Stomach smooth muscle (tissue), 2 donors: ENCODE results near the gene IGLL5.
"Not testable (repeated sequence)": the region's sequence is repeated elsewhere in the genome, so short reads cannot be mapped to it uniquely, and the experiment has no call there.

Experiments used
- H3K27ac ChIP-seq: one replicate; pipeline ENCODE4 v1.7.0; 2013; ENCODE audit warnings: mild to moderate bottlenecking, low read length, inconsistent platforms
- H3K27me3 ChIP-seq, 2 donors: one replicate each; pipeline ENCODE4 v1.7.0; 2013; ENCODE audit warnings: low read length in 2 of 2; ENCODE audit not compliant: insufficient read depth in 2 of 2, control insufficient read depth in 1 of 2
- H3K36me3 ChIP-seq, 2 donors: one replicate each; pipeline ENCODE4 v1.7.0; 2013; ENCODE audit warnings: low read length in 2 of 2; ENCODE audit not compliant: control insufficient read depth in 2 of 2, insufficient read depth in 2 of 2
- H3K4me1 ChIP-seq: one replicate; pipeline ENCODE4 v1.7.0; 2013; ENCODE audit warnings: low read length; ENCODE audit not compliant: control insufficient read depth, insufficient read depth
- H3K4me3 ChIP-seq, 2 donors: one replicate each; pipeline ENCODE4 v1.7.0; 2013; ENCODE audit warnings: low read length in 2 of 2
- H3K9ac ChIP-seq, 2 donors: one replicate each; pipeline ENCODE4 v1.7.0; 2013; ENCODE audit warnings: low read length in 2 of 2, mild to moderate bottlenecking in 1 of 2
- H3K9me3 ChIP-seq, 2 donors: one replicate each; pipeline ENCODE4 v1.7.0; 2013; ENCODE audit warnings: low read length in 2 of 2; ENCODE audit not compliant: control insufficient read depth in 2 of 2
- donor health status: healthy.
- donor health status: Pancreatic carcinoma.

The IGLL5 gene

GRCh38 chr22:22906391-22906790 lies 18.8 kb downstream of the IGLL5 start:
- not testable (repeated sequence) for H3K4me1 ChIP-seq

GRCh38 chr22:22906907-22907550 lies 19.4 kb downstream of the IGLL5 start:
- Histone ChIP-seq H3K4me3 (no peak overlapping the region), H3K9ac (no peak overlapping the region), H3K36me3 (no peaks in the 10 kb centered on the region), H3K4me1 (peaks cover 3% of the 10 kb centered on the region), H3K27me3 (peaks cover 0 to 8% of the 10 kb centered on the region in 2 donors), H3K27ac (no peak overlapping the region), H3K9me3 (no peaks in the 10 kb centered on the region)

More at GRCh38 chr22:22906391-22906790, 18.8 kb downstream of the IGLL5 start:
- not testable (repeated sequence) for H3K9ac ChIP-seq, H3K9me3 ChIP-seq, H3K36me3 ChIP-seq, H3K27me3 ChIP-seq, H3K4me3 ChIP-seq, H3K27ac ChIP-seq

- peaks cover 0 to 8% of the 10 kb centered on the region in 2 donors for H3K27me3 ChIP-seq
Observed at GRCh38 chr22:22907551-22908494, 20.2 kb downstream of the IGLL5 start.

DNA sequence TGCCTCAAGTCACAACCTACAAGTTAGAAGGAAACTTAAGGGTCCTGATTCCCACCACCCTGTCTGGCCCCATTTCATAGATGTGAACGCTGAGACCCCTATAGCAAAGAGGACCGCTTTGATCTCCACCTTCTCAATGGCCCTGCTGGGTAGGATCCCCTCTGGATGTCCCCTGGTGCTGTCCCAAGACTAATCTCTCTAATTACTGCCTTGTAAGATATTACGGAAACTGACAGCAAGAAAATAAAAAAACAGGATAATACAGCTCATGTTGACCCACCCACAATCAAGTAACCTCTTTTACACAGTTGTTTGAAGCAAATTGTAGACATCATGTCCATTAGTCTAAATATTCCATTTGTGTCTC lies 20.9 kb downstream of the IGLL5 start:
- H3K9ac ChIP-seq, result no peak overlapping the region
- peaks cover 3% of the 10 kb centered on the region for H3K4me1 ChIP-seq
- no peaks in the 10 kb centered on the region for H3K36me3 ChIP-seq
- no peaks in the 10 kb centered on the region for H3K9me3 ChIP-seq
- H3K4me3 ChIP-seq, result no peak overlapping the region
- H3K27me3 ChIP-seq, result peaks cover 0 to 8% of the 10 kb centered on the region in 2 donors
- no peak overlapping the region for H3K27ac ChIP-seq

More at GRCh38 chr22:22907551-22908494, 20.2 kb downstream of the IGLL5 start:
- Histone ChIP-seq H3K36me3 (no peaks in the 10 kb centered on the region), H3K27ac (no peak overlapping the region), H3K9me3 (no peaks in the 10 kb centered on the region), H3K9ac (no peak overlapping the region), H3K4me1 (peaks cover 3% of the 10 kb centered on the region), H3K4me3 (no peak overlapping the region)

DNA sequence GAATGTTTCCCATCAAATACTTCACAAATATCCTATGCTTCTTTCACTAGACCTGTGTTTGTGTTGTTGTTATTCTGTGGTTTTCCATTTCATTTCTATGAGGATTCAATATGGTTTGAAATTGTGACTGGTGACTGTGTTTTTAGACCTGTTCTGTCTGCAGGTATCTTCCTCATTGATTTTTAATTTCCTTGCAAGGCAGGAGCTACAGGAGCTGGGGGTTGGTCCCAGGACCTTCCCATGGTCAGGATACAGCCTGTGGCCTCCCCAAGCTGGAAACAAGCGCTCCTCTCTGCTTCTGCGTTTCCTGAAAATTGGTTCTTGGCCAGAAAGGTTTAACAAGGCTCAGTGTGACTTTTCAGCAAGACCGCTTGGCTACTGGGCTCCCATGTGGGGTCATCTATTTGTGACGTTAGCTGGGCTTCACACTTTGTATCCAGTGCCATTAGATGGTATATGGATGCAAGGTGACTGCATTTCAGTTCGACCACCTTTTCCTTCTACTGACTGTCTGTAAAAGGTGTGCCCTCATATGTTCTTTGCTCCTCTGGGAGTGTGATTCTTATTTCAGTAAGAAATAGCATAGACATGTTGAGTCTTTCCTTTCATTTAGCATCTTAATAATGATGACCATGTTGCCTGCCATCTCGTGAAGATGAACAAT lies 21.5 kb downstream of the IGLL5 start:
- no peaks in the 10 kb centered on the region for H3K9me3 ChIP-seq

DNA sequence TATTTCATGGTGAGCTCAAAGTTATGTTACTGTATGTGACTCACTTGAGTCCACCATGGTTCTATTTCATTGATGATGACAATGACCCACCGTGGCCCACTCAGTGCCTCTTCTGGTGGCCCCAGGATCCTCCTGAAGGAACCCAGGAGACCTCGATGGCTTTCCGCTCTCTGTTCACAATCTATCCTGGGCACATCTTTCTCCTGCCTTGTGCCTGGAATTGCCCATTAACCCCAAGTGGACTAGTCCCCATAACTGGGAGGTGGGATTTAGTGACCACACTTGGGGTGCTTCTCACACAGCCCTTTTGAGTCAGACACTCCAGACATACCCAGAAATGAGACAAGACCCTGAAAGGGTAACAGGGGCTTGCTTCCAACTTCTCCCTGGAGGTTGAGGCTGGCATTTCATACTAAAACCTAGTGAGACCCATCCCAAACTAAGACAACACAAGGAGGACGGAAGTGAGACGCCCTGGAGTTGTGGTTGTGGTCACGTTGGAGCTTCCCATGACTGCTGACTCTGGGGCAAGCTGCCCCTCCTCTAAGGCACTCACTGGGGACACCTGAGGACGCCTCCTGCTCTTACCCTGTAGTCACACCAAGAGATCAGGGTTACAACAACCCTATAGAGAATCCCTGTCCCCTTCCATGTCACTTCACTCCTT lies 22.1 kb downstream of the IGLL5 start:
- Histone ChIP-seq H3K36me3 (no peaks in the 10 kb centered on the region), H3K9me3 (no peaks in the 10 kb centered on the region), H3K9ac (no peak overlapping the region), H3K4me3 (no peak overlapping the region), H3K27ac (no peak overlapping the region), H3K27me3 (peaks cover 0 to 8% of the 10 kb centered on the region in 2 donors), H3K4me1 (no peaks in the 10 kb centered on the region)

More for the DNA sequence above, 21.5 kb downstream of the IGLL5 start:
- Histone ChIP-seq H3K36me3 (no peaks in the 10 kb centered on the region), H3K9ac (no peak overlapping the region), H3K4me1 (no peaks in the 10 kb centered on the region), H3K4me3 (no peak overlapping the region), H3K27me3 (peaks cover 0 to 8% of the 10 kb centered on the region in 2 donors), H3K27ac (no peak overlapping the region)

DNA sequence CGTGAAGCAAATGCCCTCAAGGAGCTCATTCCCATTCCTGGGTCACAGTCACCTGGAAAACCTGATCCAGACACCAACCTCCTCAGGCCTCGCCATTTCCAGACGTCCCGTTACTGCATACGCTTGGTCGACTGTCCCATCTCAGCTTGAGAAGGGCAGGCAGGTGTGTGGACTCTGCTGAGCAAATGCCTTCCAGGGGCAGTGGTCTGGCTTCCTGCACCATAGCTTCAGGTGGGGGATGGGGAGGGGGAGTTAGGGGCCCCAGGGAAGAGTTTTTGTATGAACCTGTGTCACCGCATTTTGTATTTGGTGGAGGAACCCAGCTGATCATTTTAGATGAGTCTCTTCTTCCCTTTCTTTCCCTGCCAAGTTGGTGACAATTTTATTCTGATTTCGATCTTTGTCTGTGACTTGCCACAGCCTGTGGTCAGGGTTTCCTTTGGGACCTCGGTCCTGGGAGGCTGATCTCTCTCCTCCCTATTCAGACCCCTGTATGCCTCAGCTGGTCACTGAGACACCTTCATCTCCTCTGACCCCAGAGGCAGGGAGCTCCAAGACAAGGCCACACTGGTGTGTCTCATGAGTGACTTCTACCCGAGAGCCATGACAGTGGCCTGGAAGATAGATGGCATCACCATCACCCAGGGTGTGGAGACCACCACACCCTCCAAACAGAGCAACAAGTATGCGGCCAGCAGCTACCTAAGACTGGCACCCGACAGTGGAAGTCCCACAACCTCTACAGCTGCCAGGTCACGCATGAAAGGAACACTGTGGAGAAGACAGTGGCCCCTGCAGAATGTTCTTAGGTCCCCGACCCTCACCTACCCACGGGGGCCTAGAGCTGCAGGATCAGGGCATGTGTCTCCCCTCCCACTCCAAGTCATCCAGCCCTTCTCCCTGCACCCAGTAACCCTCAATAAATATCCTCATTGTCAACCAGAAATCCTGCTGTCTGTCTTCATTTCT lies 22.9 kb downstream of the IGLL5 start:
- no peaks in the 10 kb centered on the region for H3K9me3 ChIP-seq
- H3K4me3 ChIP-seq, result no peak overlapping the region
- no peaks in the 10 kb centered on the region for H3K36me3 ChIP-seq
- H3K4me1 ChIP-seq, result no peaks in the 10 kb centered on the region
- H3K27ac ChIP-seq, result no peak overlapping the region
- peaks cover 0 to 8% of the 10 kb centered on the region in 2 donors for H3K27me3 ChIP-seq
- no peak overlapping the region for H3K9ac ChIP-seq

DNA sequence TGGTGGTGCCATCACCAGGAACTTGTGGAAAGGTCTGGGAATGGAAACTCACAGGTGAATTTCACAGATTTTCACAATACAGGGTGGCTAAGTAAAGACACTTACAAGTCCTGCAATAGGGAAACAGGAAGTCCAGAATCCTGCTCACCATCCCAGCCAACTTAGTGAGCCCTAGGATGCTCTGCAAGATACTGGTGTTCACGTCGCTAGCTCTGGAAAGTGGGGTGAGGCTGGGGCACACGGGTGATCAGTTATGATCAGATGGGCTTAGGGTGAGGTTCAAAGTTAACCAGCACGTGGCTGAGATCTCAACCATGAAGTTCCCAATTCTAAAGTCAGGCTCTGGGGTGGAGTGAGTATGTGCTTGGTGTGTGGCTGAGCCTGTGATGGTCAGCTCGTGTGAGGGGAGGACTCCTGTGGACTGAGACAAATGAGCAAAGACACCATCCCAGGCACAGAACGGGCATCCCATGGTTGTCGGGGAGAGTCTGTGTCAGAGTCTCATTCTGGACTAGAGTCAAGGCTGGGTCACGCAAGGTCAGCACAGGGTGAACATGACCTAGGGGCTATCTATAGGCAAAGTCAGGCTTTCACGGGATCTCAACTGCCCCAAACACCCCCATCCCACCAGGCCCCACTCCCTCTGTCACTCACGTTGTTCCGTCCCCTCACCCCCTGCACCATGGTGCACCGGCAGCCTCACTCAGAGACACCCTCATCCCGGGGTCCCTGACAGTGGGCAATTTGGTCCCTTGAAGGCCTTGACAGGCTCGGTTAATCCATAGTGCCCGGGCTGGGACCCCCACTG lies 23.9 kb downstream of the IGLL5 start:
- Histone ChIP-seq H3K9ac (no peak overlapping the region), H3K9me3 (no peaks in the 10 kb centered on the region), H3K36me3 (no peaks in the 10 kb centered on the region), H3K4me3 (no peak overlapping the region), H3K27ac (no peak overlapping the region), H3K4me1 (no peaks in the 10 kb centered on the region), H3K27me3 (peaks cover 0 to 8% of the 10 kb centered on the region in 2 donors)
